Activated CD8-positive, alpha-beta T cell treated with anti-CD3 and anti-CD28 coated beads for 36 hours (primary cell): Measurements from ENCODE around the gene PCDH9. TPM values are rescaled to one million over a fixed set of nuclear protein-coding genes. Genes with fewer than 3 reads are reported as not detected.

Experiments used
- ATAC-seq: fragments of 200-7000 bp; cut with Tn5 transposase; one replicate; pipeline ENCODE4 v1.10.0; 2021; ENCODE audit warnings: mild to moderate bottlenecking, moderate library complexity
- CTCF ChIA-PET: fragments of 350-600 bp; sonication (Branson Sonifier 250); formaldehyde crosslinking; loops from one replicate; lab custom pipeline; 2021; ENCODE audit warnings: antibody characterized with exemption; lab: Charles Lee
- POLR2A ChIA-PET: fragments of 350-600 bp; sonication (Branson Sonifier 250); formaldehyde crosslinking; loops from one replicate; lab custom pipeline; 2021; ENCODE audit warnings: antibody characterized with exemption; lab: Charles Lee
- DNase-seq: peaks from one replicate; pipeline ENCODE4 v3.0.0-alpha.2; 2020
- H3K27ac Mint-ChIP-seq: one replicate; pipeline ENCODE4 v1.8.0; 2021; ENCODE audit warnings: mild to moderate bottlenecking, mixed read lengths
- H3K27me3 Mint-ChIP-seq: one replicate; pipeline ENCODE4 v1.8.0; 2021; ENCODE audit warnings: mixed read lengths
- H3K36me3 Mint-ChIP-seq: one replicate; pipeline ENCODE4 v1.8.0; 2021; ENCODE audit warnings: low read depth, mixed read lengths
- H3K4me1 Mint-ChIP-seq: one replicate; pipeline ENCODE4 v1.8.0; 2021; ENCODE audit warnings: low read depth, mixed read lengths
- H3K4me3 Mint-ChIP-seq: one replicate; pipeline ENCODE4 v1.8.0; 2021; ENCODE audit warnings: mild to moderate bottlenecking, moderate library complexity, mixed read lengths
- H3K9me3 Mint-ChIP-seq: one replicate; pipeline ENCODE4 v1.8.0; 2021; ENCODE audit warnings: mixed read lengths
- intact Hi-C: fragments of 100-400 bp; cut with micrococcal nuclease; formaldehyde crosslinking; loops from one replicate; pipeline ENCODE4 v1.10.0; 2022
- total RNA-seq, 2 experiments: library from RNA; stranded (reverse); gene quantifications; one replicate each; pipeline ENCODE4 v1.2.3, GENCODE V29; 2021
- TF ChIP-seq, protein P1 (sequence below): fragments of 200-600 bp; IDR thresholded peaks from one replicate; pipeline ENCODE4 v1.8.0; 2022; ENCODE audit warnings: antibody characterized with exemption, mild to moderate bottlenecking

Gene PCDH9
- total RNA-seq, 2 experiments from 2014 or later = 0.04 to 0.14 TPM

GRCh38 chr13:66617786-66618185, 612.4 kb downstream of the PCDH9 start:
- no peak overlapping the region for H3K27ac Mint-ChIP-seq
- H3K36me3 Mint-ChIP-seq = no peaks in the 10 kb centered on the region
- POLR2A ChIA-PET = no interaction called here
- no peak for DNase-seq
- no peaks in the 10 kb centered on the region for H3K4me1 Mint-ChIP-seq
- H3K27me3 Mint-ChIP-seq = no peaks in the 10 kb centered on the region
- no peak overlapping the region for H3K4me3 Mint-ChIP-seq
- no peaks in the 10 kb centered on the region for H3K9me3 Mint-ChIP-seq
- intact Hi-C loops = no loop called here
- no peak for ATAC-seq
- TF ChIP-seq, protein P1, sequence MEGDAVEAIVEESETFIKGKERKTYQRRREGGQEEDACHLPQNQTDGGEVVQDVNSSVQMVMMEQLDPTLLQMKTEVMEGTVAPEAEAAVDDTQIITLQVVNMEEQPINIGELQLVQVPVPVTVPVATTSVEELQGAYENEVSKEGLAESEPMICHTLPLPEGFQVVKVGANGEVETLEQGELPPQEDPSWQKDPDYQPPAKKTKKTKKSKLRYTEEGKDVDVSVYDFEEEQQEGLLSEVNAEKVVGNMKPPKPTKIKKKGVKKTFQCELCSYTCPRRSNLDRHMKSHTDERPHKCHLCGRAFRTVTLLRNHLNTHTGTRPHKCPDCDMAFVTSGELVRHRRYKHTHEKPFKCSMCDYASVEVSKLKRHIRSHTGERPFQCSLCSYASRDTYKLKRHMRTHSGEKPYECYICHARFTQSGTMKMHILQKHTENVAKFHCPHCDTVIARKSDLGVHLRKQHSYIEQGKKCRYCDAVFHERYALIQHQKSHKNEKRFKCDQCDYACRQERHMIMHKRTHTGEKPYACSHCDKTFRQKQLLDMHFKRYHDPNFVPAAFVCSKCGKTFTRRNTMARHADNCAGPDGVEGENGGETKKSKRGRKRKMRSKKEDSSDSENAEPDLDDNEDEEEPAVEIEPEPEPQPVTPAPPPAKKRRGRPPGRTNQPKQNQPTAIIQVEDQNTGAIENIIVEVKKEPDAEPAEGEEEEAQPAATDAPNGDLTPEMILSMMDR = no peak
- CTCF ChIA-PET = no interaction called here

DNA sequence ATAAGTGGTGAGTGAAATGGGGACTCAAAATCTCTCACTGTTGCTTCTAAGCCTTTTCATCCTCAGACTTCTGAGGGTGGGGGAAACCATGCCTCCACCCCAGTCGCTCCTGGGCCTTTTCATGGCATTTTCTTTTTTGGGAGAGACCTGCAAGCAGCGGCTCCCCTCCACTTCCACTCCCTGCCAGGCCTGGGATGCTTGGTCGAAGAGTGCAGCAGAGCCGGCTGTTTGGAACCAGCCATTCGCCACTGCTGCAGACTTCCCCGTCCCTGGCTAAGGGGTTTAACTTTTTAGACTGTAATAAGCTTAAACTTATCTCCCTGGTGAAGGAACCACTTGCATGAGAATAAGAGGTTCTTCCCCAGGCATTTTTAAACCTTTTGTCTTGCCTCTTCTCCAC, 617.2 kb downstream of the PCDH9 start:
- ChIA-PET CTCF (no interaction called here), POLR2A (no interaction called here)
- no peaks in the 10 kb centered on the region for H3K36me3 Mint-ChIP-seq

GRCh38 chr13:66586489-66586888, 643.6 kb downstream of the PCDH9 start:
- POLR2A ChIA-PET = no interaction called here
- CTCF ChIA-PET = no interaction called here
- intact Hi-C loops = no loop called here

More for the DNA sequence above, 617.2 kb downstream of the PCDH9 start:
- DNase-seq = no peak
- intact Hi-C loops = no loop called here
- H3K4me3 Mint-ChIP-seq = no peak overlapping the region
- H3K27ac Mint-ChIP-seq = no peak overlapping the region
- no peak for ATAC-seq
- TF ChIP-seq, protein P1 = no peak
- no peaks in the 10 kb centered on the region for H3K27me3 Mint-ChIP-seq
- no peaks in the 10 kb centered on the region for H3K4me1 Mint-ChIP-seq
- no peaks in the 10 kb centered on the region for H3K9me3 Mint-ChIP-seq

DNA sequence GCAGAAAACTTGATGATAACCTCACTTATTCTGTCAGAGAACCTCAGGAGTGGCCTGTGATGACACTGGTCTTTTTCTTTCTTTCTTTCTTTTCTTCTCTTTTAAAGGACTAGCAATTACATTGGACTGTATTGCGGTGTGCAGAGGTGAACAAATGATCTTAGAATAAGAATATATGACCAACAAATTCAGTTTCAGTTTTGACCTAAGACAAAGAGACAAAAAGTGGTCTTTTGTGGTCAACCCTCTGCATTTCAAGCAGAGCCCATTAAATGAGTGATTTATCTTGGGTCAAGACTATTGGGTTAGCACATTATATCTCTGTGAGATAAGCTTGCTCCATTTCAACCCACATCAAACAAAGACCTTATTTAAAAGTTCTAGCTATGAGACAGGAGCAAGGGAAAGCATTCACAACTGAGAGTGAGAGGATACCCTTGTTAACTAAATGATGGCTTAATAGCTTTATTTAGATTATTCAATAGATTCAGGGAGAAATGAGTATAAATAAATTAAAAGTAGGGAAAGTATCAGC, 644.4 kb downstream of the PCDH9 start:
- Mint-ChIP-seq H3K27ac (no peak overlapping the region), H3K4me1 (no peaks in the 10 kb centered on the region), H3K9me3 (no peaks in the 10 kb centered on the region), H3K4me3 (no peak overlapping the region), H3K27me3 (no peaks in the 10 kb centered on the region), H3K36me3 (no peaks in the 10 kb centered on the region)
- intact Hi-C loops = no loop called here
- ATAC-seq (no peak), DNase-seq (no peak)
- CTCF ChIA-PET = no interaction called here
- POLR2A ChIA-PET = no interaction called here
- TF ChIP-seq, protein P1 = no peak

More at GRCh38 chr13:66586489-66586888, 643.6 kb downstream of the PCDH9 start:
- Mint-ChIP-seq H3K36me3 (no peaks in the 10 kb centered on the region), H3K4me1 (no peaks in the 10 kb centered on the region), H3K27ac (no peak overlapping the region), H3K9me3 (no peaks in the 10 kb centered on the region), H3K27me3 (no peaks in the 10 kb centered on the region), H3K4me3 (no peak overlapping the region)
- TF ChIP-seq, protein P1 = no peak
- DNase-seq (no peak), ATAC-seq (no peak)

DNA sequence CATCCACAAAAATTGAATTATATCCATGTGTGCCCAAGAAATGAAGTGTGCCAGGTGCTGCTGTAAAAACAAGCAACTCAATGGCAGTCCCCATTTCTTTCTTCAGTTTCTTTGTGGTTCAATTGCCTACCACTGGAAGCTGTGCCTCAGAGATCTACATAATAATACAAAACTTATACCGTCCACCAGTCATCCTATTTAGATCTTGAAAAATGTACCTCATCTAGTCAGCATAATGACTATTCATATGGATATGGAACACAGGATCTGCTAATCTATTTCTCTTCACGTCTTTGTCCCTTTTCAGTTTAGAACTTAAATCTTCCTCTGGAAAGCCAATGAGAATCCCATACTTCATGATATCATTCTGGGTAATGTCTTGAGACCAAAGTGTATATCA, 648.5 kb downstream of the PCDH9 start:
- Mint-ChIP-seq H3K36me3 (no peaks in the 10 kb centered on the region), H3K4me1 (no peaks in the 10 kb centered on the region), H3K9me3 (no peaks in the 10 kb centered on the region), H3K27ac (no peak overlapping the region), H3K27me3 (no peaks in the 10 kb centered on the region), H3K4me3 (no peak overlapping the region)
- no peak for ATAC-seq
- no peak for DNase-seq
- intact Hi-C loops = no loop called here
- POLR2A ChIA-PET = no interaction called here
- TF ChIP-seq, protein P1 = no peak
- CTCF ChIA-PET = no interaction called here
